ENCODE results near the gene NUDT16.
"Not testable (repeated sequence)": the region's sequence is repeated elsewhere in the genome, so short reads cannot be mapped to it uniquely, and the experiment has no call there.

NUDT16 gene

GRCh38 chr3:131350506-131350905, 31.1 kb upstream of the NUDT16 start:
- no peak for DNase-seq (ENCODE audit: low spot score)
- in situ Hi-C loops (cut with MboI; ENCODE audit: low pct_unique_long_range_greater_than_20kb, low sequenced_read_pairs, unreplicated experiment), result no loop called here
- TF ChIP-seq CTCF (IDR thresholded peaks at IDR 0.05; ENCODE audit: extremely low read depth, insufficient read depth, missing control alignments), result no peak

GRCh38 chr3:131353016-131353877, 28.3 kb upstream of the NUDT16 start:
- in situ Hi-C loops (cut with MboI; ENCODE audit: low pct_unique_long_range_greater_than_20kb, low sequenced_read_pairs, unreplicated experiment), result no loop called here
- no peak for TF ChIP-seq CTCF (IDR thresholded peaks at IDR 0.05; ENCODE audit: extremely low read depth, insufficient read depth, missing control alignments)
- no peak for DNase-seq (ENCODE audit: low spot score)

- DNase-seq (ENCODE audit: low spot score), result no peak
- TF ChIP-seq CTCF (IDR thresholded peaks at IDR 0.05; ENCODE audit: extremely low read depth, insufficient read depth, missing control alignments), result no peak
- in situ Hi-C loops (cut with MboI; ENCODE audit: low pct_unique_long_range_greater_than_20kb, low sequenced_read_pairs, unreplicated experiment), result no loop called here
Measured at GRCh38 chr3:131353986-131354385, 27.6 kb upstream of the NUDT16 start.

GRCh38 chr3:131356006-131356595, 25.5 kb upstream of the NUDT16 start:
- no peak for DNase-seq (ENCODE audit: low spot score)
- in situ Hi-C loops (cut with MboI; ENCODE audit: low pct_unique_long_range_greater_than_20kb, low sequenced_read_pairs, unreplicated experiment), result no loop called here

GRCh38 chr3:131357275-131357674, 24.3 kb upstream of the NUDT16 start:
- DNase-seq (ENCODE audit: low spot score), result no peak
- no peak for TF ChIP-seq CTCF (IDR thresholded peaks at IDR 0.05; ENCODE audit: extremely low read depth, insufficient read depth, missing control alignments)
- in situ Hi-C loops (cut with MboI; ENCODE audit: low pct_unique_long_range_greater_than_20kb, low sequenced_read_pairs, unreplicated experiment), result no loop called here

More at GRCh38 chr3:131356006-131356595, 25.5 kb upstream of the NUDT16 start:
- no peak for TF ChIP-seq CTCF (IDR thresholded peaks at IDR 0.05; ENCODE audit: extremely low read depth, insufficient read depth, missing control alignments)

GRCh38 chr3:131360191-131360755, 21.3 kb upstream of the NUDT16 start:
- TF ChIP-seq CTCF (IDR thresholded peaks at IDR 0.05; ENCODE audit: extremely low read depth, insufficient read depth, missing control alignments), result no peak
- in situ Hi-C loops (cut with MboI; ENCODE audit: low pct_unique_long_range_greater_than_20kb, low sequenced_read_pairs, unreplicated experiment), result no loop called here
- no peak for DNase-seq (ENCODE audit: low spot score)

GRCh38 chr3:131361066-131361463, 20.5 kb upstream of the NUDT16 start:
- in situ Hi-C loops (cut with MboI; ENCODE audit: low pct_unique_long_range_greater_than_20kb, low sequenced_read_pairs, unreplicated experiment); DNase-seq (ENCODE audit: low spot score): not testable (repeated sequence)

Measured in GM13977 (cell line).